Gastrocnemius medialis (tissue), 4 donors: Measurements from ENCODE around the gene LRRC38.
"Not testable (repeated sequence)": the region's sequence is repeated elsewhere in the genome, so short reads cannot be mapped to it uniquely, and the experiment has no call there.

Experiments used
- CTCF ChIP-seq, 5 experiments: fragments of 450-650 bp in 3 of 5; fragments of 200-600 bp in 2 of 5; sonication (generic) in 2 of 5; IDR thresholded peaks in 4 of 5; conservative IDR thresholded peaks in 1 of 5; 1 replicate in 4 of 5; 2 replicates in 1 of 5; pipeline ENCODE4 v1.5.1; 2016 to 2019; ENCODE audit warnings: antibody characterized with exemption in 5 of 5, mild to moderate bottlenecking in 3 of 5, moderate library complexity in 3 of 5
- POLR2A ChIP-seq, 2 donors: fragments of 450-650 bp; IDR thresholded peaks; one replicate each; pipeline ENCODE4 v1.6.1; 2017; ENCODE audit warnings: antibody characterized with exemption in 2 of 2, mild to moderate bottlenecking in 2 of 2, moderate library complexity in 2 of 2

- TF ChIP-seq CTCF (IDR thresholded peaks at IDR 0.05 in 4 of 5, conservative IDR thresholded peaks at IDR 0.05 in 1 of 5); POLR2A (IDR thresholded peaks at IDR 0.05): not testable (repeated sequence)
Observed at GRCh38 chr1:13439104-13439783, 74.6 kb downstream of the LRRC38 start.
